22Rv1 (cell line): ENCODE measurements around the gene DCDC2.

Experiments
- H3K27ac ChIP-seq: fragments of 450-650 bp; 2 replicates; pipeline ENCODE4 v1.5.1; 2017
- ZFX ChIP-seq: fragments of 450-650 bp; IDR thresholded peaks from 2 replicates; pipeline ENCODE4 v1.6.1; 2017; ENCODE audit warnings: antibody characterized with exemption, borderline replicate concordance
- TF ChIP-seq, protein P1 (sequence below): fragments of 450-650 bp; IDR thresholded peaks from 2 replicates; pipeline ENCODE4 v1.5.1; 2017; ENCODE audit warnings: mild to moderate bottlenecking

DCDC2 gene

DNA sequence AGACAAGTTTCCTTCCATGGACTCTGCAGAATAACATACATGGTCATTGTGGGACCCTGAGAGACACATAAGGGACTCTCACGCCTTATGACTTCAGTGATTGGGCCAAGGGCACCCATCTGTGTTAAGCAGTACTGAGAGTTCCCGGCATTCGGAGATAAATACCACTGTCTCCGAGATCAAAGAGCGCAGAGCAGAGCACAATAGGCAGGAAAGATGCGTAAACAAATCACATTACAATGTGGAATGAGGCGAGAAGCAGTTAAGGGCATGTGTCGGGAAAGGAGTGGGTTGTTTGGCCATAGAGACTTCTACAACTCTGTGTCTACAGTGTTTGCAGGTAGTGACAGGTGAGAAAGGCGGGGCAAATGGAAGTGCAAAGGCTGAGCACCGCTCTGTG is 174.3 kb downstream of the DCDC2 start:
- no peak overlapping the region for H3K27ac ChIP-seq
- TF ChIP-seq ZFX, result no peak
- TF ChIP-seq, protein P1, sequence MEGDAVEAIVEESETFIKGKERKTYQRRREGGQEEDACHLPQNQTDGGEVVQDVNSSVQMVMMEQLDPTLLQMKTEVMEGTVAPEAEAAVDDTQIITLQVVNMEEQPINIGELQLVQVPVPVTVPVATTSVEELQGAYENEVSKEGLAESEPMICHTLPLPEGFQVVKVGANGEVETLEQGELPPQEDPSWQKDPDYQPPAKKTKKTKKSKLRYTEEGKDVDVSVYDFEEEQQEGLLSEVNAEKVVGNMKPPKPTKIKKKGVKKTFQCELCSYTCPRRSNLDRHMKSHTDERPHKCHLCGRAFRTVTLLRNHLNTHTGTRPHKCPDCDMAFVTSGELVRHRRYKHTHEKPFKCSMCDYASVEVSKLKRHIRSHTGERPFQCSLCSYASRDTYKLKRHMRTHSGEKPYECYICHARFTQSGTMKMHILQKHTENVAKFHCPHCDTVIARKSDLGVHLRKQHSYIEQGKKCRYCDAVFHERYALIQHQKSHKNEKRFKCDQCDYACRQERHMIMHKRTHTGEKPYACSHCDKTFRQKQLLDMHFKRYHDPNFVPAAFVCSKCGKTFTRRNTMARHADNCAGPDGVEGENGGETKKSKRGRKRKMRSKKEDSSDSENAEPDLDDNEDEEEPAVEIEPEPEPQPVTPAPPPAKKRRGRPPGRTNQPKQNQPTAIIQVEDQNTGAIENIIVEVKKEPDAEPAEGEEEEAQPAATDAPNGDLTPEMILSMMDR, result no peak

DNA sequence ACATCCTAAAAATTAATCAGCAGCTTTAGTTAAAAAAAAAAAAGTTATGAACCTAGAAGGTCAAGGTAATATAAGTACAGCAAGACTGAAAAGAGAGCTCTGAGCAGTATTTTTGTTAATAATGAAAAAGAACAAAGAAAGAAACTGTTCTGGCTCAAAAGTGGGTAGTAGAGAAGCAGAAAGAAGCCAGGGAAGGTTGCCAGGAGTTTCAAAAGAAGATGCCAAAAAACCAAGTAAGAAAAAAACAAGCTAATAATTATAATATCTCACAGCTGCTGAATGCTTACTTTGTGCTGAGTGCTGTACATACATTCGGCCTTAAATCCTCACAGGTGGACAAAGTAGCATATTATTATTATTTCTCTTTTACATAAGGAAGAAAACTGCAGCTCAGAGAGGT is 200.0 kb downstream of the DCDC2 start:
- TF ChIP-seq, protein P1, result no peak
- TF ChIP-seq ZFX, result no peak
- H3K27ac ChIP-seq, result no peak overlapping the region

DNA sequence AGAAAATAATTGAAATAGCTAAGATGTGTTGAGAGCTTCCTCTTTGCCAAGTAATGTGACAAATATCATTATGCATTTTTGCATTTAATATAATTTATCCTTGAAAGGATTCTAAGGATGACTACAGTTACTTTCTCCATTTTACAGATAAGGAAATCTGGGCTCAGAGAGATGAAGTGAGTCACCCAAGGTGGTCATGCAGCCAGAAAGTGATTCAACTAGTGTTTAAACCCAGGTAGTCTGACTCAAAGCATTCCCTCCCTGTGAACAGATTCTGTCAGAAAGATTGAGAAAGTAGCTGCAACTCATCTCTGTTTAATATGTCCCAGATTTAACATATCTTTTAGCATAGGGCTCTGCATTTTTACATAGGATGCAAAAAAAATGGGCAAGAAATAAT is 203.7 kb downstream of the DCDC2 start:
- TF ChIP-seq, protein P1, result no peak
- no peak for TF ChIP-seq ZFX
- H3K27ac ChIP-seq, result no peak overlapping the region

DNA sequence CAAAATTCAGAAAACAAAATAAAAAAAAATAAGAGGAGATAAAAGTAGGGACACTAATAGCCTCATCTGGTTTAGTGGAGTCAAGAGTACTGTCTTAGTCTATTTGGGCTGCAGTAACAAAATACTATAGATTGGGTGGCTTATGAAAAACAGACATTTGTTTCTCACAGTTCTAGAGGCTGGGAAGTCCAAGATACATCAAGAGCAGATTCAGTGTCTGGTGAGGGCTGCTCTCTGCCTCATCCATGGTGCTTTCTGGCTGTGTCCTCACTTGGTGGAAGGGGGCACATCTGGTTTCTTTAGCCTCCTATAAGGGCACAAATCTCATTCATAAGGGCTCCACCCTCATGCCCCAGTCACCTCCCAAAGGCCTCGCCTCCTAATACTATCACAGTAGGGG is 205.8 kb downstream of the DCDC2 start:
- H3K27ac ChIP-seq, result no peak overlapping the region
- TF ChIP-seq, protein P1, result no peak
- no peak for TF ChIP-seq ZFX

DNA sequence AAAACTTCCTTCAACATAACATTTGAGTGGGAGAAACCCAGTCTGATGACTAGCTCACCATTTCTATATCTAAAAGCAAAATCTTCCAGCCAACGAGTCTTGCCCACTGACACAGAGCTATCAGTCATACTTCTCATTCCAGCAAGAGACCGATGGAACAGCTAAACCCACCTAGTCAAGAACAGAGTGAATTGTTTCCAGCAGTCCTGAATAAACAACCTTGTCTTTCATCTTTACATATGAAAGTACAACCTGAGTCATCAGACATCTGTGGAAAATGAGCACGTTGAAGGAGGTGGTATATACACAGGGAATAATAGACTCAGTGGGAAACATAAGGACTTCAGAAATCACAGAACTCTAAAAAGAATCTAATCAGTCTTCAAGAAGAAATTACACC is 208.0 kb downstream of the DCDC2 start:
- TF ChIP-seq, protein P1, result no peak
- no peak for TF ChIP-seq ZFX
- H3K27ac ChIP-seq, result no peak overlapping the region

DNA sequence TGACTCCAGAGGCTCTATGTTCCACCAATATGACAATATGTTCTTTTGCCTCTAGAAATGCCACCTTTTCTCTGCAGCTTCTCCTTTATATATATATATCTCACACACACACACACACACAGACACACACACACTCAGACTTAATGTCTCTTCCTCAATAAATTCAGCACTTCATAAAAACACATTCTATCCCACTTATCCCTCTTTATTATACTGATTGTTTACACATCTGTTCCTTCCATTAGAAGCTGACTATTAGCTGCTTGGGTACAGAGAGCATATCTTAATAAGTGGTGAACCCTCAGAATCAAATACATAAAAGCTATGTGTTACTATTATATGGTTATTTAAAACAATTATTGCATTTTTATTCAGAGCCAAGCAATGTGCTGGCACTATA is 208.6 kb downstream of the DCDC2 start:
- no peak for TF ChIP-seq ZFX
- TF ChIP-seq, protein P1, result no peak
- H3K27ac ChIP-seq, result no peak overlapping the region

DNA sequence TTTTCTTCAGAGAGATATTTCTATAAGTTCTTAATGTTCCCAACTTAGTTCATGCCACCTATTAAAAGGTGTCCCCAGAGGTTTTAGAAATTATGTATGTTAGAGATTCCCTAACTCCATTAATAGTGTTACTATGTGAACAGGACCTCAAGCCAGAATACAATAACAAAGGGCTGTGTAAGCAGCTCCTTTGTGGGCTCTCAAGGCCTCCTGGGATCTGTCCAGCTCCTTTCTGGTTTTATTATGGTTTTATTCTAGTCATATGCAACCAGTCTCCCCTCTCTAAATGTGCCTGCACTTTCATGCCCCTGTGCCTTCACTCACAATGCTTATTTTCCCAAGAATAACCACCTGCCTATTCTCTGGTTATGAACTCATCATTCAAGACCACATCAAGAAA is 209.2 kb downstream of the DCDC2 start:
- H3K27ac ChIP-seq, result no peak overlapping the region
- TF ChIP-seq ZFX, result no peak
- TF ChIP-seq, protein P1, result no peak
